Hippocampal formation (tissue), 2 donors: ENCODE data around the gene CDK19.
"Not testable (repeated sequence)": the region's sequence is repeated elsewhere in the genome, so short reads cannot be mapped to it uniquely, and the experiment has no call there.

Source experiments
- DNase-seq, 2 donors: peaks; one replicate each; lab custom pipeline; 2025; lab: John Stamatoyannopoulos, UW

Gene CDK19

DNA sequence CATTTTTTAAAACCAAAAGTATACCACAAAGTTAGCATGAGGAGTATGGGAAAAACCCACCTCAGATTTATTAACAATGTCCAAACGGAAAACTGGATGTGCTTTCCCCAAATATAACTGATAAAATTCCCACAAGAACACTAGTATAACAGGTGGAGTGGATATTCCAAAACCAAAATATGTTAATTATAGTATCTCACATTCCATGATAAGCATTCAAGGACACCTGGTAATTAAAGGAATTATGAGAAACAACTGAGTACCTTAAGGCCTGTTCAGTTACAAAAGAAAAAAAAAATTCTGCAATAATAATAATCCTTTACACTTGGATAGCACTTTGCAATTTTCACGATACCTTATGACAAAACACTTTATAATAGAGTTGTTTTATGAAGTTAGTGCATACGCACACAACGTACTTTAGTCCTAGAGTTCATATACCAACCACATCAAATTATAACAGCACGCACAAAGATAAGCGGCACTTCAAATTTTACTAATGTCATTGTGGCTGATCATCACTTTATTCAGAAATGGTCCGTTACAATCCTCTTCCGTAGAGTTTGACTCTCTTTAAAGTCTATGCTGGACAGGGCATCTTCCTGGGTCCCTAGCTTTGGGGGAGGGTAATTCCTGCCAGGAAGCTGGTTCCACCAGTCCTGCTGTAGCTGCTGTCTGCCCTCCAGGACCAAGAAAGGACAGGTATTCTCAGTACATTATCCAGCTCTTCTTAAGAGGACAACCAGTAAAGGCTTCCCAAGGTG lies 1.7 kb downstream of the CDK19 start:
- DNase-seq = no peak

- DNase-seq = no peak
Measured at GRCh38 chr6:110812719-110813118, 2.5 kb downstream of the CDK19 start.

- no peak for DNase-seq
Measured at GRCh38 chr6:110810896-110811586, 4.2 kb downstream of the CDK19 start.

GRCh38 chr6:110809792-110810191 lies 5.5 kb downstream of the CDK19 start:
- DNase-seq = no peak

DNA sequence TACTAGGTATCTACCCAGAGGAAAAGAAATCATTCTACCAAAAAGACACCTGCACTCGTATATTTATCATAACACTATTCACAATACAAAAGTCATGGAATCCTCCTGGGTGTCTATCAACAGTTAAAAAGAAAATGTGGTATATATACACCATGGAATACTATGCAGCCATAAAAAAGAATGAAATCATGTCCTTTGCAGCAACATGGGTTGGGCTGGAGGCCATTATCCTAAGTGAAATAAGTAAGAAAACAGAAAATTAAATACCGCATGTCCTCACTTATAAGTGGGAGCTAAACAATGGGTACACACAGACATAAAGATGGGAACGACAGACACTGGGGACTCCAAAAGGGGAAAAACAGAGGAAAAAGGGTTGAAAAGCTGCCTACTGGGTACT lies 13.1 kb downstream of the CDK19 start:
- not testable (repeated sequence) for DNase-seq

DNA sequence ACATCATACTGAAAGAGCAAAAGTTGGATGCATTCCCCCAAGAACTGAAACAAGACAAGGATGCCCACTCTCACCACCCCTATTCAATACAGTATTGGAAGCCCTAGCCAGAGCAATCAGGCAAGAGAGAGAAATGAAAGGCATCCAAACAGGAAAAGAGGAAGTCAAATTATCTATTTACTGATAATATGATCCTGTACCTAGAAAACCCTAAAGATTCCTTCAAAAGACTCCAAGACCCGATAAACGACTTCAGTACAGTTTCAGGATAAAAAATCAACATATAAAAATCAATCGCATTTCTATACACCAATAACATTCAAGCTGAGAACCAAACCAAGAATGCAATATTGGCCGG lies 14.5 kb downstream of the CDK19 start:
- no peak for DNase-seq

DNA sequence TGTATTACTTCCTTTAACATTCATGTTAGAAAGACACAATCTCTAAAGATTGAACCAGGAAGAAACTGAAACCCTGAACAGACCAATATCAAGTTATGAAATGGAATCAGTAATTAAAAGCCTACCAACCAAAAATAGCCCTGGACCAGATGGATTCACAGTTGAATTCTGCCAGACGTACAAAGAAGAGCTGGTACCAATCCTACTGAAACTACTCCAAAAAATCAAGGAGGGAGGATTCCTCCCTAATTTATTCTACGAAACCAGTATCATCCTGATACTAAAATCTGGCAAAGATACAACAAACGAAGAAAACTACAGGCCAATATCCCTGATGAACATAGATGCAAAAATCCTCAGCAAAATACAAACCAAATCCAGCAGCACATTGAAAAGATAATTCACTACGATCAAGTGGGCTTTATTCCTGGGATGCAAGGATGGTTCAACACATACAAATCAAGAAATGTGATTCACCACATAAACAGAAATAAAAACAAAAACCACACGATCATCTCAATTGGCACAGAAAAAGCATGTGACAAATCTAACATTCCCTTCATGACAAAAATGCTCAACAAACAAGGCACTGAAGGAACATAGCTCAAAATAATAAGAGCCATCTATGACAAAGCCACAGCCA lies 15.0 kb downstream of the CDK19 start:
- DNase-seq = no peak

GRCh38 chr6:110799655-110800054 lies 15.6 kb downstream of the CDK19 start:
- no peak for DNase-seq

DNA sequence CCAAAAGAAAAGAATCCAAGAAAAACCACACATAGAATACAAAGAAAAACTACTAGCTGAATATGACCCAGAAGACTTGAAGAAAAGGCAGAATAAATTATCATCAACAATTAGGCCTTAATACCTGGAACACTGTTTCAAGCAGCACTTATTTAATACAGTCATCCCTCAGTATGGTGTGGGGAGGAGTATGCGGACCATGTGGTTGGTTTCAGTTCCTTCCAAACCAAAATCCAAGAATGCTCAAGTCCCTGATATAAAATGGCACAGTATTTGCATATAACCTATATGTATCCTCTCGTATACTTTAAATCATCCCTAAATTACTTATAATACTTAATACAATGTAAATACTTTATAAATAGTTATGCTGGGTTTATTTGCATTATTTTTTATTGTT lies 16.1 kb downstream of the CDK19 start:
- DNase-seq = no peak

DNA sequence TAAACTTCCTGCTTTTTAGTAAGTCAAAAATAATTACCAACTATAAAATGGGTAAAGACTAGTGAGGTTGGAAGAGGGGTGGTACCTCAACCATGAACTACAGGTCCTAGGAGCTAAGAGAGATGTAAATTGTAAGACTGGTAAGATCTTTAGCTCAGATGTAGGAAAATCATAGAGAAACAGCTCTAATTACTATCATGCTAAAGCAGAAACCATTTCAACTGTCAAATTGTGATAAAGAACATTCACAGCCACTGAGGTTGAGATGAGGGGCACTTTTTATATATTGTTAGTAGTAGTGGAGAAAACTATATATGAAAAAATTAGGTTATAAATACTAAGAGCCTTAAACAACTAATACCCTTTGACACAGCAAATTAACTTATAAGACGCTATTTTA lies 20.0 kb downstream of the CDK19 start:
- DNase-seq = no peak

DNA sequence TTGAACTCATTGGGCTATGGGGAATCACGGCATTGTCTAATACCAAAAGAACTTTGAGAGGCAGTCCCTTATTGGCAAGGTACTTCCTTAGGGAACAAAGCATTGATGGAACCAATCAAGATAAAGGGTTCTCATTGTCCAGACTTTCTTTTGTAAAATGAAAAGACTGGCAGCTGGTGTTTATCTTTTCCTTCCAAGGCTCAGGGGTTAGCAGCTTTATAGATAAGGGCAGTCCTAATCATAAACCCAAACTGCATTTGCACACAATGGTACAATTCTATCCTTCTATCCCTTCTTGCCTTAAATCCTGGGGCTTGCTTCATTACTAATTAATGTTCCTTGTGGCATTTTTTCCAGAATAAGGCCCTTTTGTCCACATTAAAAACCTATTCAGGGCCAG lies 28.6 kb downstream of the CDK19 start:
- no peak for DNase-seq

- no peak for DNase-seq
Measured at GRCh38 chr6:110786271-110786670, 29.0 kb downstream of the CDK19 start.

DNA sequence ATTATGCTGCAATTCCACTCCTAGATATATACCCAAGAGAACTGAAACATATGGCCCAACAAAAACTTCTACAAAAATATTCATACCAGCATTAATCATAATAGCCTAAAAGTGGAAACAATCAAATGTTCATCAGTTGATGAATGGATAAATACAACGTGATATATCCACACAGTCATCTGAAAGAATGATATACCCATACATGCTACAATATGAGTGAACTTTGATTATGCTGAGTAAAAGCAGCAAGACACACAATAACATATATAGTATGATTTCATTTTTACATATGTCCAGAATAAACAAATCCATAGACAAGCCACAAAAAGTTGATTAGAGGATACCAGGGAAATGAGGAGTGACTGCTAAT lies 30.7 kb downstream of the CDK19 start:
- no peak for DNase-seq

GRCh38 chr6:110781522-110782214 lies 33.6 kb downstream of the CDK19 start:
- DNase-seq = no peak

GRCh38 chr6:110778333-110778732 lies 36.9 kb downstream of the CDK19 start:
- no peak for DNase-seq

- DNase-seq = no peak
Measured at GRCh38 chr6:110777636-110778035, 37.6 kb downstream of the CDK19 start.

GRCh38 chr6:110776413-110776812 lies 38.9 kb downstream of the CDK19 start:
- no peak for DNase-seq

DNA sequence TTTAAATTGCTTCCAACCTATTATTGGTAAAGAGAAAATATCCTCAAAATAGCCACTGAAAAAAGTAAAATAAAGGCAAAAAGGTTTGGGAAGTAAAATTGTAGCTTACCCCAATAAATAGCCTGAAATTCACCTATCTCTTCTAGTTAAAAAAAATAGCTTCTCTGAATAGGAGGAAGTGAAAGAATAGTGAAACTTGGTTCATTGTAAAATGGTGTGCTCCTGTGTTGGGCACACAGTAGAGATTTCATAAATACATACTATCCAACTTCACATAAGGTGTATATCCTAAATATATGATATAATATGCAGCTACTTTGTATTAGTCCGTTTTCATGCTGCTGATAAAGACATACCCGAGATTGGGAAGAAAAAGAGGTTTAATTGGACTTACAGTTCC lies 45.3 kb downstream of the CDK19 start:
- DNase-seq = no peak

DNA sequence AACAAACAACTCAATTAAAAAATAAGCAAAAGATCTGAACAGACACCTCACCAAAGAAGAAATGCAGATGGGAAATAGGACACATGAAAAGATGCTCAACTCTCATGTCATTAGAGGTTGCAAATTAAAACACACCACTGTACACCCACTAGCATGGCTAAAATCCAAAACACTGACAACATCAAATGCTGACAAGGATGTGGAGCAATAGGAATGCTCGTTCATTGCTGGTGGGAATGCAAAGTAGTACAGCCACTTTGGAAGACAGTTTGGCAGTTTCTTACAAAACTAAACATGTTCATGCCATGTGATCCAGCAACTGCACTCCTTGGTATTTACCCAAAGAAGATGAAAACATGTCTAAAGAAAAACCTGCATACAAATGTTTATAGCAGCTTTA lies 47.2 kb downstream of the CDK19 start:
- DNase-seq = no peak

GRCh38 chr6:110761371-110761770 lies 53.9 kb downstream of the CDK19 start:
- no peak for DNase-seq

DNA sequence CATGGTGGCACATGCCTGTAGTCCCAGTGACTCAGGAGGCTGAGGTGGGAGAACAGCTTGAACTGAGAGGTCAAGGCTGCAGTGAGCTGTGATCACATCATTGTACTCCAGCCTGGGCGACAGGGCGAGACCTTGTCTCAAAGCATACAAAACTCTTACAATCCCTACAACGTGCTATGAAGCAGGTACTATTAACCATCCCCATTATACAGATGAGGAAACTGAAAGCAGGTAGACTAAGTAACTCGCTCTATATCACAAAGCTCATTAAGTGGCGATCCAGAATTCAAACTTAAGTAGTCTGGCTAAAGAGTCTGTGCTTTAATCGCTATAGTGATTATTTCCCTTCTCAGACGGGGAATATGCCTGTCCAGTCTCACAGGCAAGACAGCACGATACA lies 54.7 kb downstream of the CDK19 start:
- DNase-seq = no peak

DNA sequence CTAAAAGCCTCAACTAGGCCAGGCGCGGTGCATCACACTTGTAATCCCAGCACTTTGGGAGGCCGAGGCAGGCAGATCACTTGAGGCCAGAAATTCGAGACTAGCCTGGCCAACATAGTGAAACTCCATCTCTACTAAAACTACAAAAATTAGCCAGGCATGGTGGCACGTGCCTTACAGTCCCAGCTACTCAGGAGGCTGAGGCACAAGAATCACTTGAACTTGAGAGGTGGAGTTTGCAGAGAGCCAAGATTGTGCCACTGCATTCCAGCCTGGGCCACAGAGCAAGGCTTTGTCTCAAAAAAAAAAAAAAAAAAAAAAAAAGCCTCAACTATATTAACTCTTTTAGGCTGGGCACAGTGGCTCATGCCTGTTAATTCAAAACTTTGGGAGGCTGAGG lies 55.2 kb downstream of the CDK19 start:
- DNase-seq = not testable (repeated sequence)

- DNase-seq = no peak
Measured at GRCh38 chr6:110757926-110758325, 57.3 kb downstream of the CDK19 start.
